MG63 (cell line): ENCODE results near the gene GRM8. TPM values are rescaled to one million over a fixed set of nuclear protein-coding genes. Genes with fewer than 3 reads are reported as not detected.

ENCODE experiments used
- DNase-seq: peaks from one replicate; pipeline ENCODE4 v3.0.0-alpha.2; 2020
- H3K27me3 ChIP-seq: fragments of 250-450 bp; sonication (Bioruptor Pico); 2 replicates; pipeline ENCODE4 v1.5.1; 2020; ENCODE audit warnings: mild to moderate bottlenecking, moderate library complexity
- H3K36me3 ChIP-seq: fragments of 250-450 bp; sonication (Bioruptor Pico); 2 replicates; pipeline ENCODE4 v1.5.1; 2020; ENCODE audit warnings: mild to moderate bottlenecking, moderate library complexity
- H3K4me3 ChIP-seq: fragments of 250-450 bp; sonication (Bioruptor Pico); 2 replicates; pipeline ENCODE4 v1.5.1; 2020; ENCODE audit warnings: mild to moderate bottlenecking, moderate library complexity
- H3K9me3 ChIP-seq: fragments of 250-450 bp; sonication (Bioruptor Pico); 2 replicates; pipeline ENCODE4 v1.5.1; 2020; ENCODE audit warnings: mild to moderate bottlenecking, moderate library complexity
- total RNA-seq: library from RNA; depleted of rRNA; stranded (reverse); fragments of >200 nt; shearing (Covaris generic); gene quantifications from 2 replicates; pipeline ENCODE4 v1.2.3, GENCODE V29; 2014; ENCODE audit warnings: low replicate concordance

The GRM8 gene
- total RNA-seq, 1 experiment from 2014 or later: not detected

DNA sequence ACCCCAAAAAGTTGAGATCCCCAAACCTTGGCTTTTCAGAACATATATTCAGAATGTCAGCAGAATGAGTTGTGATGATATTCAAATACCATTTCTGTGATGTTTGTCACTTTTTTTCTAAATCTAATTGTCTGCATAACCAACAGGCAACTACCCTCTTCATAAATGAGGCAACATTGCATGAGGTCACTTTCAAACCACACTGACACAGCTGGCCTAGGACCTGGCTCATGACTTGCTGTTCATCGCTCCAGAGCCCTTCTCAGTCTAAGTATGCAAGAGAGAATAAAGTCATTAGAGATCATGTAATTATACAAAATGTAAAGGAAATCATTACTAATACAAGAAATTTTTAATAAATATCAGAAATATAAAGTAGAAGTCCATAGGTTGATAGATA is 681.9 kb downstream of the GRM8 start:
- DNase-seq: no peak
- H3K36me3 ChIP-seq: no peaks in the 10 kb centered on the region
- H3K27me3 ChIP-seq: no peaks in the 10 kb centered on the region
- no peak overlapping the region for H3K4me3 ChIP-seq
- no peaks in the 10 kb centered on the region; the same call in 1 of the 2 replicates for H3K9me3 ChIP-seq

GRCh38 chr7:126569402-126569801 is 683.3 kb downstream of the GRM8 start:
- H3K4me3 ChIP-seq: no peak overlapping the region

DNA sequence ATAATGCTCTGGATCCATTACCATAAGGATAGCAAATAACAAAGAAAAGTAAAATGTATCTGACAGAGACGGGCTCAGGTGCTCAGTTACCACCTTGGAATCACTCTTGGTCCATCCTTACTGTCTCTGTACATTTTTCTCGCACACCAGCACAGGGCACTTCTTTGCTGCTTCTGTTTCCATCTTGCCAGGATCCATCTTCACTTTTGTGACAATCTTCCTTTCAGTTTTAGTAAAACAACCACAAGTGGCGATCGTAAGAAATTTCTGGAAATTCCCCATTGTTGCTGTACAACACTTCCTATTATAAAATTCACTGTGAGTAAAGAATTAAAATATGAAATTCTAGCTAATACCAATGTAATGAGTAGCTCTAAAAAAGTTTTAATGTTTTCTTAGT is 695.5 kb downstream of the GRM8 start:
- H3K27me3 ChIP-seq: no peaks in the 10 kb centered on the region

More at GRCh38 chr7:126569402-126569801, 683.3 kb downstream of the GRM8 start:
- Histone ChIP-seq H3K9me3 (no peaks in the 10 kb centered on the region; the same call in 1 of the 2 replicates), H3K27me3 (no peaks in the 10 kb centered on the region), H3K36me3 (no peaks in the 10 kb centered on the region)
- DNase-seq: no peak

DNA sequence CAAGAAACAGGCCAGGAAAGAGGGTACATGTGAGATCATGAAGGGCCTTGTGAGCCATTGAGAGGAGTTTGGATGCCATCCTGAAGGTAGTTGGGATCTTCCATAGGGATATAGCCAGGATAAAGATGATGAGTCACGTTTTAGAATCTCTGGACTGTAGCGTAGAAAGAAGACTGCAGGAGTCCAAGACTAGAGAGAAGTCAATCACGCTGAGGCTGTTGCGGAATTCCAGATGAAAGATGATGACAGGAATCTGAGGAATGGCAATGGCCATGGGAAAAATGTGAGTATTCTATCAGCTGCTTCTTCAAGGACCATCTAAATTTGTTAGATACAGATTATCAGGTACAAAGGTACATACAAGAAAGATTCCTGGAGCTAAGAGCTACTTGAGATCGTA is 711.3 kb downstream of the GRM8 start:
- no peak for DNase-seq
- no peaks in the 10 kb centered on the region for H3K27me3 ChIP-seq
- no peak overlapping the region for H3K4me3 ChIP-seq
- H3K9me3 ChIP-seq: no peaks in the 10 kb centered on the region
- no peaks in the 10 kb centered on the region for H3K36me3 ChIP-seq

More for the DNA sequence above, 695.5 kb downstream of the GRM8 start:
- Histone ChIP-seq H3K36me3 (no peaks in the 10 kb centered on the region), H3K9me3 (no peaks in the 10 kb centered on the region), H3K4me3 (no peak overlapping the region)
- DNase-seq: no peak

- Histone ChIP-seq H3K36me3 (no peaks in the 10 kb centered on the region), H3K27me3 (no peaks in the 10 kb centered on the region), H3K9me3 (no peaks in the 10 kb centered on the region), H3K4me3 (no peak overlapping the region)
- peak; percentile 4 for DNase-seq
Observed at GRCh38 chr7:126535176-126535575, 717.6 kb downstream of the GRM8 start.

- Histone ChIP-seq H3K9me3 (no peaks in the 10 kb centered on the region), H3K27me3 (no peaks in the 10 kb centered on the region), H3K4me3 (no peak overlapping the region), H3K36me3 (no peaks in the 10 kb centered on the region)
- no peak for DNase-seq
Observed at GRCh38 chr7:126533715-126534114, 719.0 kb downstream of the GRM8 start.

DNA sequence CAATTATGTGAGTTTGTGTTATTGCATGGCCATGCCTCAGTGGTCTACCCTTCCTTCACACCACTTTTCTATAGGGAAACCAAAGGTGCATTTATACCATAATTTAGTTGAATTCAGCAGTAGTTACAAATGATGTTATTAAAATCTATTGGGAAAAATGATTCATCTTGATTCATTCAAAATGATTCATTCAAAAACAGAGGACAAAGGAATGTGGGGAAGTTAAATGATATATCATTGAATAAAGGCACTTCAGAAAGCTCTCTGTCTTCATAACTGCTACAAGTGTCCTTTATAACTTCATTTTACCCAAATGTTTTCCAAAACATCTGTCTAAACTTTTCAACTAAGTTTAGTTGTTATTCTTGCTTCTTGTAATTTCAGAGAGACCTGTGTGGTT is 722.9 kb downstream of the GRM8 start:
- DNase-seq: no peak
- Histone ChIP-seq H3K4me3 (no peak overlapping the region), H3K36me3 (no peaks in the 10 kb centered on the region), H3K27me3 (no peaks in the 10 kb centered on the region), H3K9me3 (no peaks in the 10 kb centered on the region)

DNA sequence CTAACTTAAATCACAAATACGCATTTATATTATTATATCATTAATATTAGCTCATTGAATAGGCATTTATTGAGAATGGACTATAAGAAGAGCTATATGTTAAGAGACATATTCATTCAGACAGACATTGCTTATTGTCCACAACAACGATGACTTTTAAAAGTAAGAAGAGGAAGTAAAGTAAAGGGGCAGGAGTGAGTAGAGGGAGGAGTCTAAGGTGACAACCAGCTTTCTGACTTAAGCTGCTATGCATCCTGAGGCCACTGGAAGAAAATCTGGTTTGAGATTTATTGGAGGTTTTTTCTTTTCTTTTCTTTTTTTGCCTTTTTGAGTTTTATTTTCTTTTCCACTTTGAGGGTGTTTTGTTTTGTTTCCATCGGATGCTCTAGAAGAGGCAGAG is 723.5 kb downstream of the GRM8 start:
- DNase-seq: no peak
- no peaks in the 10 kb centered on the region for H3K36me3 ChIP-seq
- H3K27me3 ChIP-seq: no peaks in the 10 kb centered on the region
- H3K9me3 ChIP-seq: no peaks in the 10 kb centered on the region
- no peak overlapping the region for H3K4me3 ChIP-seq

DNA sequence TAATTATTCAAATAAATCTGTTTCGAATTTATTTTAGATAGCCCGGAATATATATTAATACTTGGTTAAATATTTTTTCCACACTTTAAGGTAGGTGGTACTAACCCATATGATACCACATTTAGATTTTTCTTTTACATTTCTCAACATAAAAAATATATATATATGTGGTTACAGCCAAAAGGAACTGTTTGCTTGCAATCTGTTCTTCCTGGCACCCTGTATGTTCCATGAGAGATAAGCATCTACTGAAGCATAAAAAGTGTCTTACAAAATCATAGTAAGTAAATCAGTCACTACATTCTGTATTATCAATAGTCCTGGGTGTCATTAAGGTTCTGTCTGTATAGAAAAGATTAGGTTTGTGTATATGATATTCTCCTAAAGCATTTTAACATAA is 726.8 kb downstream of the GRM8 start:
- no peaks in the 10 kb centered on the region for H3K9me3 ChIP-seq
- H3K4me3 ChIP-seq: no peak overlapping the region
- no peak for DNase-seq
- H3K36me3 ChIP-seq: no peaks in the 10 kb centered on the region
- H3K27me3 ChIP-seq: no peaks in the 10 kb centered on the region

DNA sequence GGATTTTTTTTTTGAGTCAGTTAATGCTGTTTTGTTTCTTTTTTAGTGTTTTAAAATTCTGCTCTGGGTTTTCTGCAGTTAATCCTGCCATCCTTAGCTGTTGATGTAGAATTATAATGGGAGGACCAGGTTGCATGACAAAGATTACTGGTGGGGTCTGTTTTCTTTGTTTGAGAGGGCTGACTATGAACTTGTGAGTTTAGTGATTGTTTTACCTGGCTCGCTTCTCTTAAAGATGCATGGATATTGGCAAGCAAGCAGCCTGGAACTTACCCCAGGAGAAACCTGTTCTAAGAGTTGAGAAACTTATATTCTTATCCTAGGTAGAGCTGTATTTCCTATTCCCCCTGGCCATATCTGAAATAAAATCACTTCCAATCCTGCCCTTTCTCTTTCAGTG is 727.8 kb downstream of the GRM8 start:
- H3K27me3 ChIP-seq: no peaks in the 10 kb centered on the region
- no peaks in the 10 kb centered on the region for H3K9me3 ChIP-seq
- no peak for DNase-seq

DNA sequence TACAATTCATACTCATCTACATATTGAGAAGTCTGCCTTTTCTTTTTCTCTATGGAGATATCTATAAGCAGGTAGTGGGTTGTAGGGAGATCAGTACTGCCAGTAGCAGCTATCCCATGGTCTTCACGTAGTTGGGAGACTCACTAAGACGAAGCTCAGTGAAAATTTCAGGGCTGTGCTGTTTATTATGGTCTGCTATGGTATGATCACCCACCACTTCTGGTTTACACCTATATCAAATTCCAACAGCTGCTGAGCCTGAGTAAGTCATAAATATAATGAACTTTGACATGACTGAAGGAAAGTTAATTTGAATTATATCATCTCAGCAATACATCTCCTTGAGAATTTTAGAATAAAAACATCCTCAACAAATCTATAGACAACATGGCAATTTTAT is 741.7 kb downstream of the GRM8 start:
- DNase-seq: no peak
- Histone ChIP-seq H3K4me3 (no peak overlapping the region), H3K27me3 (no peaks in the 10 kb centered on the region), H3K9me3 (no peaks in the 10 kb centered on the region), H3K36me3 (no peaks in the 10 kb centered on the region)

More for the DNA sequence above, 727.8 kb downstream of the GRM8 start:
- Histone ChIP-seq H3K4me3 (no peak overlapping the region), H3K36me3 (no peaks in the 10 kb centered on the region)

DNA sequence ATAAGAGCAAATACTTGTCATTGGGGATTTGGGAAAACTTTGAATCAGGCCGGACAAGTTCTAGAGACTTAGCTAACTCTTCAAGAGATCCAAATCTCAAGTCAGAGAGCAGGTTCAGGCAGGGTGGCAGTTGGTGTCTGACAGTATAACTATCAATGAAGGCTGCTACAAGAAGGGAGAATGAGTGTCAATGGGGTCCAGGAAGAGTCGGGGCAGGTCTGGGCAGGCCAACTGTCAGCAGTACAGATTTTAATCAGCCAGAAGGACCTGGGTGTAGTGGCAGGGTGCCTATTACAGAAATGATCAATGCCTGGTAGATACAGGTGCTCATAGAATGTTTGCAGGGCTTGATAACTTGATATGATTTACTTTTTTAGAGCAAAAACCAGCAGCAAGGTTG is 751.1 kb downstream of the GRM8 start:
- Histone ChIP-seq H3K4me3 (no peak overlapping the region), H3K9me3 (no peaks in the 10 kb centered on the region), H3K27me3 (no peaks in the 10 kb centered on the region), H3K36me3 (no peaks in the 10 kb centered on the region)
- no peak for DNase-seq

GRCh38 chr7:126499481-126499880 is 753.3 kb downstream of the GRM8 start:
- DNase-seq: no peak
- H3K36me3 ChIP-seq: no peaks in the 10 kb centered on the region
- no peak overlapping the region for H3K4me3 ChIP-seq
- H3K27me3 ChIP-seq: no peaks in the 10 kb centered on the region
- no peaks in the 10 kb centered on the region for H3K9me3 ChIP-seq

DNA sequence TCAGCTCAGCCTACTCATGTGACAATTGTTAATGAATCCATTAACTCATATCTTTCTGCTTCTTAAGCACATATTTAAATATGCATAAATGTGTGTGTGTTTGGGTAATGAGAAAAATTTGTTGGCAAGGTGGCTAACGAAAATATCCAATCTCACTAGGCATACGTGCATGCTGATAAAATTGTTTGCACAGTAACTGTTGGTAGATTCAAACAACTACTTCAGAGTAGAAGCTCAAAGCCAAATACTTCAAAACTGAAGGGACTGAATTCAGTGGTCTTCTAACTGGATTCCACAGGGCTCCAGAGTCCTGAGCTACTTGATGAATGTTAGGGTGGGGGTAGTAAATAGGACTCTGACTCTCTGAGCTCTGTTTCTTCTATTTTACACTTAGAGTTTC is 757.0 kb downstream of the GRM8 start:
- H3K36me3 ChIP-seq: no peaks in the 10 kb centered on the region
- no peaks in the 10 kb centered on the region for H3K9me3 ChIP-seq
- no peaks in the 10 kb centered on the region for H3K27me3 ChIP-seq

DNA sequence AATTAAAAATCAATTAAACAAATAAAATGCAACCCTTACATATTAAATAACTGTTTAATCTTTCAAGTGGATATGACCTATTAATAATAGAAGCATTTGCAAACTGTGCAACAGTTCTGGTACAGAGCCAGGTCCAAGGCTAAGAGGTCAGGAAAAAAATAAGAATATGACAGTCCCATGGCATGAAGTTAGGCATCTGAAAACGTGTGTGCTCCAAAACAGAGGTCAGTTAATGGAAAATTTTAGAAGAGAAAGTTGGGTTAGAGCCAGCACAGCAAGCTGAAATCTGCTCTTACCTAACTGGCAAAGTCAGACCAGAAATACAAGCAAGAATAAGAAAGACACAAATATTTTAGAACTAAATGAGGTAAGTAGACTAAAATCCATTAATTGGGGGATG is 757.7 kb downstream of the GRM8 start:
- DNase-seq: no peak
- no peaks in the 10 kb centered on the region for H3K36me3 ChIP-seq

More for the DNA sequence above, 757.0 kb downstream of the GRM8 start:
- H3K4me3 ChIP-seq: no peak overlapping the region
- no peak for DNase-seq

GRCh38 chr7:126493801-126494200 is 758.9 kb downstream of the GRM8 start:
- no peak for DNase-seq
- no peaks in the 10 kb centered on the region for H3K36me3 ChIP-seq
- no peaks in the 10 kb centered on the region for H3K27me3 ChIP-seq
- no peak overlapping the region for H3K4me3 ChIP-seq
- no peaks in the 10 kb centered on the region for H3K9me3 ChIP-seq

More for the DNA sequence above, 757.7 kb downstream of the GRM8 start:
- no peak overlapping the region for H3K4me3 ChIP-seq
- no peaks in the 10 kb centered on the region for H3K9me3 ChIP-seq
- H3K27me3 ChIP-seq: no peaks in the 10 kb centered on the region

DNA sequence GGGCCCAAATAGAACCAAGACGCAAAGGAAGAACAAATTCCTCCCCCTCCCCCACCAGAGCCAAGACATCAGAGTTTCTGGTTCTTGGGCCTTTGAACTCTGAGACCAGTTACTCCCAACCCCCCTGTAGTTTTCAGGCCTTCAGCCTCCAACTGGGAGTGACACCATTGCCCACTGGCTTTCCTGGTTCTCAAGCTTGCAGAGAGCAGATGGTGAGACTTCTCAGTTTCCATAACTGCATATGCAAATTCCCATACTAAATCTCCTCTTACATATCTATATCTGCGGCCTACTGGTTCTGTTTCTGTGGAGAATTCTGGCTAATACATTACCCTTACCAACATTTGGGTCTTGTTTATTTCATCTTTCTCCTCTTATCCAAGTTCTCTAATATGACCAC is 762.9 kb downstream of the GRM8 start:
- no peak overlapping the region for H3K4me3 ChIP-seq
- H3K9me3 ChIP-seq: no peaks in the 10 kb centered on the region
- H3K36me3 ChIP-seq: no peaks in the 10 kb centered on the region
- no peaks in the 10 kb centered on the region for H3K27me3 ChIP-seq
- DNase-seq: no peak

GRCh38 chr7:126487728-126488442 is 764.9 kb downstream of the GRM8 start:
- DNase-seq: no peak
- Histone ChIP-seq H3K36me3 (no peaks in the 10 kb centered on the region), H3K9me3 (no peaks in the 10 kb centered on the region), H3K4me3 (no peak overlapping the region), H3K27me3 (no peaks in the 10 kb centered on the region)
